Measurements from ENCODE around the gene TNNI2.

- TF ChIP-seq POLR2A (IDR thresholded peaks at IDR 0.05) = no peak
- TF ChIP-seq, protein P1, sequence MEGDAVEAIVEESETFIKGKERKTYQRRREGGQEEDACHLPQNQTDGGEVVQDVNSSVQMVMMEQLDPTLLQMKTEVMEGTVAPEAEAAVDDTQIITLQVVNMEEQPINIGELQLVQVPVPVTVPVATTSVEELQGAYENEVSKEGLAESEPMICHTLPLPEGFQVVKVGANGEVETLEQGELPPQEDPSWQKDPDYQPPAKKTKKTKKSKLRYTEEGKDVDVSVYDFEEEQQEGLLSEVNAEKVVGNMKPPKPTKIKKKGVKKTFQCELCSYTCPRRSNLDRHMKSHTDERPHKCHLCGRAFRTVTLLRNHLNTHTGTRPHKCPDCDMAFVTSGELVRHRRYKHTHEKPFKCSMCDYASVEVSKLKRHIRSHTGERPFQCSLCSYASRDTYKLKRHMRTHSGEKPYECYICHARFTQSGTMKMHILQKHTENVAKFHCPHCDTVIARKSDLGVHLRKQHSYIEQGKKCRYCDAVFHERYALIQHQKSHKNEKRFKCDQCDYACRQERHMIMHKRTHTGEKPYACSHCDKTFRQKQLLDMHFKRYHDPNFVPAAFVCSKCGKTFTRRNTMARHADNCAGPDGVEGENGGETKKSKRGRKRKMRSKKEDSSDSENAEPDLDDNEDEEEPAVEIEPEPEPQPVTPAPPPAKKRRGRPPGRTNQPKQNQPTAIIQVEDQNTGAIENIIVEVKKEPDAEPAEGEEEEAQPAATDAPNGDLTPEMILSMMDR (IDR thresholded peaks at IDR 0.05) = no peak
These were observed 19.7 kb upstream of the TNNI2 start for GRCh38 chr11:1819074-1819473.

All from heart left ventricle (tissue), 13 donors.